HepG2 (cell line): ENCODE data around the gene STEAP1. TPM values are rescaled to one million over a fixed set of nuclear protein-coding genes. Genes with fewer than 3 reads are reported as not detected.

Experiments used
- CREB1 ChIP-seq, 2 experiments: fragments of 450-650 bp in 1 of 2; IDR thresholded peaks; 2 replicates each; pipeline ENCODE4 v1.6.1; 2016 to 2017; ENCODE audit warnings: control low read depth in 1 of 2, mild to moderate bottlenecking in 1 of 2, missing compliant biosample characterization in 1 of 2, missing genetic modification characterization in 1 of 2
- CTCF ChIP-seq: sonication (generic); formaldehyde crosslinking; IDR thresholded peaks from 2 replicates; pipeline ENCODE4 v1.5.0; 2020; ENCODE audit warnings: mild to moderate bottlenecking, missing genetic modification reagents, moderate library complexity
- ELK4 ChIP-seq: sonication (generic); formaldehyde crosslinking; IDR thresholded peaks from 2 replicates; pipeline ENCODE4 v1.9.0; 2021; ENCODE audit warnings: missing genetic modification reagents, borderline replicate concordance
- FOXO4 ChIP-seq: sonication (generic); formaldehyde crosslinking; conservative IDR thresholded peaks from 2 replicates; pipeline ENCODE4 v1.8.1; 2023; ENCODE audit warnings: missing genetic modification reagents
- HMGA1 ChIP-seq: sonication (generic); formaldehyde crosslinking; conservative IDR thresholded peaks from 2 replicates; pipeline ENCODE4 v1.4.0; 2020; ENCODE audit warnings: missing genetic modification reagents
- HMGXB4 ChIP-seq, 2 experiments: sonication (generic) in 1 of 2; formaldehyde crosslinking in 1 of 2; IDR thresholded peaks; 2 replicates each; pipeline versions ENCODE4 v1.4.0 to v1.6.1; 2018 to 2020; ENCODE audit warnings: missing genetic modification reagents in 2 of 2, borderline replicate concordance in 1 of 2, low read depth in 1 of 2, mild to moderate bottlenecking in 1 of 2, missing biosample characterization in 1 of 2
- MNT ChIP-seq: fragments of 450-650 bp; IDR thresholded peaks from 2 replicates; pipeline ENCODE4 v1.6.1; 2016
- MXD3 ChIP-seq: IDR thresholded peaks from 2 replicates; pipeline ENCODE4 v1.6.1; 2016; ENCODE audit warnings: mild to moderate bottlenecking, missing biosample characterization, missing genetic modification reagents
- MYC ChIP-seq: sonication (generic); formaldehyde crosslinking; IDR thresholded peaks from 2 replicates; pipeline ENCODE4 v1.9.0; 2021; ENCODE audit warnings: missing genetic modification reagents, borderline replicate concordance
- NFYB ChIP-seq: sonication (generic); formaldehyde crosslinking; IDR thresholded peaks from 2 replicates; pipeline ENCODE4 v1.4.0; 2020; ENCODE audit warnings: missing genetic modification reagents
- SKIL ChIP-seq: sonication (generic); formaldehyde crosslinking; IDR thresholded peaks from 2 replicates; pipeline ENCODE4 v1.8.0; 2022; ENCODE audit warnings: missing genetic modification reagents, mild to moderate bottlenecking, moderate library complexity, borderline replicate concordance
- SSRP1 ChIP-seq: IDR thresholded peaks from 2 replicates; pipeline ENCODE4 v1.6.1; 2016; ENCODE audit warnings: control low read depth
- ZBTB37 ChIP-seq: sonication (generic); formaldehyde crosslinking; IDR thresholded peaks from 2 replicates; pipeline ENCODE4 v1.4.0; 2020; ENCODE audit warnings: mild to moderate bottlenecking, missing genetic modification reagents
- ZFAT ChIP-seq: sonication (generic); formaldehyde crosslinking; conservative IDR thresholded peaks from 2 replicates; pipeline ENCODE4 v1.8.1; 2023; ENCODE audit warnings: missing genetic modification reagents, inconsistent platforms
- ZNF33B ChIP-seq: sonication (generic); formaldehyde crosslinking; IDR thresholded peaks from 2 replicates; pipeline ENCODE4 v1.5.1; 2020; ENCODE audit warnings: mild to moderate bottlenecking, missing genetic modification reagents
- polyA plus RNA-seq, 8 experiments: library from polyadenylated mRNA; depleted of rRNA in 3 of 8; stranded (reverse) in 7 of 8; unstranded in 1 of 8; fragments of >200 nt; fragmentation: Illumina TruSeq in 4 of 8; extraction: Trizol in 4 of 8; gene quantifications; 2 replicates each; pipeline versions ENCODE4 v1.2.1 to v1.2.3, GENCODE V29; 2011 to 2016; ENCODE audit warnings: low read depth in 4 of 8, missing spikeins in 1 of 8, mixed read lengths in 1 of 8; ENCODE audit not compliant: insufficient read depth in 1 of 8
- total RNA-seq, 5 experiments: library from RNA; depleted of rRNA; stranded (reverse); fragments of >200 nt; fragmentation: Illumina TruSeq; extraction: Trizol; gene quantifications; 2 replicates each; pipeline ENCODE4 v1.2.3, GENCODE V29; 2016; ENCODE audit warnings: low read depth in 1 of 5

STEAP1 gene
- total and polyA plus RNA-seq, 2 of the 13 experiments (the other 11 are each of a cell fraction or from before 2014, with no cell fraction given): 23.2 to 24.2 TPM

GRCh38 chr7:90173127-90173844 lies 19.0 kb downstream of the STEAP1 start (continued):
- TF ChIP-seq SKIL (CRISPR knock-in tag): no peak
- no peak for TF ChIP-seq NFYB (CRISPR knock-in tag)
- peak in 1 of 2 experiments; percentile 54; a peak in 1 of 4 replicates for TF ChIP-seq HMGXB4 (CRISPR knock-in tag; IDR thresholded peaks at IDR 0.05; ENCODE audit: borderline replicate concordance in 1 of 2, low read depth in 1 of 2)
- TF ChIP-seq ELK4 (CRISPR knock-in tag): no peak
- TF ChIP-seq MXD3: no peak
- no peak for TF ChIP-seq FOXO4
- TF ChIP-seq SSRP1: no peak
- no peak for TF ChIP-seq CREB1 (IDR thresholded peaks at IDR 0.05)
- peak; percentile 49; the same call in 1 of the 2 replicates for TF ChIP-seq CREB1 (CRISPR knock-in tag; IDR thresholded peaks at IDR 0.05)
- TF ChIP-seq MNT: no peak
- no peak for TF ChIP-seq MYC (CRISPR knock-in tag)
- TF ChIP-seq HMGA1 (CRISPR knock-in tag): no peak
- TF ChIP-seq CTCF (CRISPR knock-in tag): no peak
- no peak for TF ChIP-seq ZBTB37
- no peak for TF ChIP-seq ZFAT (CRISPR knock-in tag)
- no peak for TF ChIP-seq ZNF33B (CRISPR knock-in tag)
